ENCODE measurements around the gene GNB1L.

The GNB1L gene

DNA sequence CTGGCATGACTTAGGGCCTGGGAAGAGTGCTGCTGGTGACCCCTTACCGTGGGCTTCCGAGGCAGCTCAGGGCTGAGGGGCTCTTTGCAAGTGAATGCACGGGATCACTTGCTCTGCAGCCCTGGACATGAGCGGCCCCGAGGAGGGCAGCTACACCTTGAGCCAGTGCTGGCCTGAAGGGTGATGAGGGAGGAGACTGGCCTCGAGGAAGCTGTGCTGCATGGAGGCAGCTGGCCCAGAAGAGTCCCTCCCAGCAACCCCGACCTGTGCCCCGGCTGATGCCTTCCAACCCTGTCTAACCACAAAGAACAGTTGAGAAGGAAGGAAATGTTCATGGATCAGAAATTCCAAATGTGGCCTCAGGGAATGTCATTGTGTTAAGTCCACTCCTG lies 48.9 kb downstream of the GNB1L start:
- H3K4me2 ChIP-seq (ENCODE audit: low read length) = no peak overlapping the region
- no peak overlapping the region for H3K9ac ChIP-seq (ENCODE audit: low read depth, low read length)
- no peaks in the 10 kb centered on the region for H3K9me3 ChIP-seq (replicated peaks; ENCODE audit: low read length)
- H3K27me3 ChIP-seq (ENCODE audit: control insufficient read depth, insufficient read depth, low read length) = no peaks in the 10 kb centered on the region
- H3K36me3 ChIP-seq (ENCODE audit: insufficient read depth, low read length) = peaks cover 3% of the 10 kb centered on the region
- H3K4me3 ChIP-seq (ENCODE audit: low read length) = no peak overlapping the region
- H3K4me1 ChIP-seq (ENCODE audit: control insufficient read depth, insufficient read depth, low read length) = peaks cover 12% of the 10 kb centered on the region

DNA sequence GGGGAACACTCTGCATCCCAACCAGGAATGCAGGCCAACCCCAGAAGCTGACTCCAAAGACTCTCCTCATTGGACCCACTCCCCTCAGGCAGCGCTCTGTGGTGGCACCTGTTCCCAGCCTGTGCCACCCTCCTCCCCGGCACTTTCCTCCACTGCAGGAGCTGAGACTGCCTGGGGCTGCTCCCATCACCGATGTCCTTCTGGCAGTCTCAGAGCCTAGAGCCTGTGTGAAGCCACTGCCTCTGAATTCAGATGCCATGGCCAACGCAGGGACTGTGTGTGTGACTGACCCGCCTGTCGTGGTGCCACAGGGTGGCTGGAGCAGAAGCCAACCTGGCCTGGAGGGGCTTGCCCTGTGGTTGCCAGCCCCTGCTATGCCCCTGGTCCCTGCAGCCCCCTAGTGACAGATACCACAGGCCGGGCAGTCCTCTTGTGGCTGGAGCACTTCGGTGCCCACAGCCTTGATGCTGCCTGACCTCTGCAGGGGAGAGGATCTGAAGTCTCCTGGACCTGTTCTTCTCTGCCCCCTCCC lies 50.9 kb downstream of the GNB1L start:
- H3K36me3 ChIP-seq (ENCODE audit: insufficient read depth, low read length) = peaks cover 3% of the 10 kb centered on the region
- no peak overlapping the region for H3K4me2 ChIP-seq (ENCODE audit: low read length)
- H3K4me1 ChIP-seq (ENCODE audit: control insufficient read depth, insufficient read depth, low read length) = peaks cover 25% of the 10 kb centered on the region
- no peak overlapping the region for H3K9ac ChIP-seq (ENCODE audit: low read depth, low read length)
- no peaks in the 10 kb centered on the region for H3K9me3 ChIP-seq (replicated peaks; ENCODE audit: low read length)
- H3K4me3 ChIP-seq (ENCODE audit: low read length) = no peak overlapping the region
- H3K27me3 ChIP-seq (ENCODE audit: control insufficient read depth, insufficient read depth, low read length) = no peaks in the 10 kb centered on the region

DNA sequence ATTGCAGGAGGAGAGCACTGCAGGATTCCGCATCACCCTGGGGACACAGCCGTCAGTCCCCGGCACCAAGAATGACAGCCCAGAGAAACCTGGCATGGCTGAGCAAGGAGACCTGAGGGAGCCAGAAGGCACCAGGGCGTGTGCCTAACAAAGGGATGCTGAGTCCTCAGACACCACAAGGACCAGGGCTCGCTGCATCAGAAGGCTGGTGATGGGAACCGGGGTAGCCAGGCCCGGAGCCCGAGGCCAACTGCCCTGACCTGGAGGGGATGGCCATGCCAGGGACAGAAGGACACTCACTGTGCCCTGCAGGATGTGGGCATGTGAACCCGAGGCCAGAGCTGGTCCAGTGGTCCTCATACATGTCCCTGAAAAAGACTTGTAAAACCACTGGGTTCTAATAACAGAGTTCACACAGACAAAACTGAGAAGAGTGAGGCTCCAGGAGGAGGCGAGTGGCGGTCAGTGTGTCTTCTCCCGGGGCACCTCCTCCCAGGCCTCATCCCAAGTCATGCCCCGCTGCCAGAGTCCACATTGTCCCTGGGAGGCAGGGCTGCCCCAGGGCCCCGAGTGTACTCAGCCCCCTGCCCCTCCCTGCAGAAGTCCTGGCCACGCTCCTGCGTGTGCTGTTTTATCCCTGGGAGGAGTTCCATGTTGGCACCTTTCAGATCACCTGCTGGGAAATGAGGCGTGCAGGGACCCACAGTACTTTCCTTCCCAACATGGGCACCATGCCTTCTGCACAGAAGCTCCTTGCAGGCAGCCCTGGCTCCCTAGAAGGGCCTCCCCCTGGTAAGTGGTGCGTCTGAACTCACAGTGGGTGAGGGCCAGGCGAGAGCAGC lies 51.6 kb downstream of the GNB1L start:
- H3K9ac ChIP-seq (ENCODE audit: low read depth, low read length) = no peak overlapping the region
- H3K9me3 ChIP-seq (replicated peaks; ENCODE audit: low read length) = no peaks in the 10 kb centered on the region
- peaks cover 29% of the 10 kb centered on the region for H3K4me1 ChIP-seq (ENCODE audit: control insufficient read depth, insufficient read depth, low read length)
- H3K4me2 ChIP-seq (ENCODE audit: low read length) = no peak overlapping the region
- H3K27me3 ChIP-seq (ENCODE audit: control insufficient read depth, insufficient read depth, low read length) = no peaks in the 10 kb centered on the region
- H3K36me3 ChIP-seq (ENCODE audit: insufficient read depth, low read length) = peaks cover 3% of the 10 kb centered on the region
- H3K4me3 ChIP-seq (ENCODE audit: low read length) = no peak overlapping the region

DNA sequence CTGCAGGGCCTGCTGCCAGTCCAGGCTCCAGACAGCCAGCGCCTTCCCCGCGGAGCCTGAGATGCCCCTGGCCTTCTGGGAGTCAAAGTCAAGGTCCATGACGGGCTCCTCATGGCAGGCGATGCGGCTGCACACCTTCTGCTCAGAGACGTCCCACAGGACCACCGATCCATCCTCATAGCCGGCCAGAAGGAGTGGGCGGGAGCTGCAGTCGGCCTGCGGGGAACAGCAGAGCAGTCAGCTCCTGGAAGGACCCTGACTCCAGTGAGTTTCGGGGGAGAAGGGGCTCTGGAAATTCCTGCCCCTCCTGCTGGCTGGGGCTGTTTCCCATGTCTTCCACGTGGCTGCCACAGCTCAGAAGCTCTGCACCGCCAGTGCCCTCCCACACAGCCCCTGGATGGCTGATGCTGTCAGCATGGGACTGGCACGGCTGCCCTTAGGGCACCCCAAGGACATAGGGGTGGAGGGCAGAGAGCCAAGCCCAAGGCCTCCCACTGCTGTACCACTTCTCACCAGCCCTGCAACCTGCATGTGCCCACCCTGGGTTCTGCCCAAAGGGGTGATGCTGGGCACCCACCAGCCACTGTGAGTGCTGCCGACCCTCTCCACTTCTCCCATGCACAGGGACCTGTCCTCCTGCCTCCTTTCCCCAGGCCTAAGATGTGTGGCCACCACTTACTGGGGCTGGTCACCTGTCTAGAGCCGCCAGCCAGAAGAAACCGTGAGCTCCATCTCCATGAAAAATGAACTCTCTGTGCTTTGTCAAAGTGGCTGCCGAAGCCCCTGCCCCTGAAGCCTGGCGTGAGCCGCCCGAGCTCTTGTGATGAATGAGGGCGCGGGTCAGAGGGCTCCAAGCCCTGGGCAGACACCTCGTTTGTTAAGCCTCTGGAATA lies 52.4 kb downstream of the GNB1L start:
- H3K36me3 ChIP-seq (ENCODE audit: insufficient read depth, low read length) = peaks cover 3% of the 10 kb centered on the region
- H3K4me3 ChIP-seq (ENCODE audit: low read length) = no peak overlapping the region
- no peaks in the 10 kb centered on the region for H3K27me3 ChIP-seq (ENCODE audit: control insufficient read depth, insufficient read depth, low read length)
- H3K4me1 ChIP-seq (ENCODE audit: control insufficient read depth, insufficient read depth, low read length) = peaks cover 29% of the 10 kb centered on the region
- H3K9ac ChIP-seq (ENCODE audit: low read depth, low read length) = no peak overlapping the region
- no peaks in the 10 kb centered on the region for H3K9me3 ChIP-seq (replicated peaks; ENCODE audit: low read length)
- H3K4me2 ChIP-seq (ENCODE audit: low read length) = no peak overlapping the region

DNA sequence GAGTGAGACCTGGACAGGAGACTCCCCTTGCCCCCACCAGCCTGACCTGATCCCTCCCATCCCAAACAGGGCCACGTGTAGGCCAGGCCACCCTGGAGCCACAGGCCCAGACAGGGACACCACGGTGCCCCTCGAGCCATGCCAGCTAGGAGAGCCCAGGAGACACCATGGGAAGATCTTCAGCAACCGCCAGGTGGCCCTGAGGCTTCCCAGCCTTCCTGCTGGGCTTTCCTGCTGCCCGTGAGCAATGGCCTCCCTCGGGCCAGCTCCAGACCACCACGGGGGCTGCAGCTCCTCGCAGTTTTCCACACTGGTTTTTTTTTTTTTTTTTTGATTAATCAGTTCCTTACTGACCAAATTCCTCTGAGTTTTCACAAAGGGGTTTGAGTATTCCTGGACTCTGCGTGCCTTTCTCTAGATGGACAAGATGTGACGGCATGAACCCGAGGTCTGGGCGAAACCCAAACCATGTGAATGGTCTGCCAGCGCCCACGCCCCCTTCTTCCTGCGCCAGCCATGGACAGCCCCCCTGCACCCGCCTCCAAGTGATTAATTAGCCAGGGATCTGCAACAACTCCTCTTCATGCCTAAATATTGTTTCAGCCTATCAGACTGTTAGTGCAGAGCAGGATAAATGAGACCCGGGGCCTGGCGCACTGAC lies 53.2 kb downstream of the GNB1L start:
- Histone ChIP-seq H3K27me3 (ENCODE audit: control insufficient read depth, insufficient read depth, low read length) (no peaks in the 10 kb centered on the region), H3K4me2 (ENCODE audit: low read length) (no peak overlapping the region), H3K9me3 (replicated peaks; ENCODE audit: low read length) (no peaks in the 10 kb centered on the region), H3K36me3 (ENCODE audit: insufficient read depth, low read length) (peaks cover 3% of the 10 kb centered on the region), H3K9ac (ENCODE audit: low read depth, low read length) (no peak overlapping the region), H3K4me3 (ENCODE audit: low read length) (no peak overlapping the region), H3K4me1 (ENCODE audit: control insufficient read depth, insufficient read depth, low read length) (peaks cover 25% of the 10 kb centered on the region)

DNA sequence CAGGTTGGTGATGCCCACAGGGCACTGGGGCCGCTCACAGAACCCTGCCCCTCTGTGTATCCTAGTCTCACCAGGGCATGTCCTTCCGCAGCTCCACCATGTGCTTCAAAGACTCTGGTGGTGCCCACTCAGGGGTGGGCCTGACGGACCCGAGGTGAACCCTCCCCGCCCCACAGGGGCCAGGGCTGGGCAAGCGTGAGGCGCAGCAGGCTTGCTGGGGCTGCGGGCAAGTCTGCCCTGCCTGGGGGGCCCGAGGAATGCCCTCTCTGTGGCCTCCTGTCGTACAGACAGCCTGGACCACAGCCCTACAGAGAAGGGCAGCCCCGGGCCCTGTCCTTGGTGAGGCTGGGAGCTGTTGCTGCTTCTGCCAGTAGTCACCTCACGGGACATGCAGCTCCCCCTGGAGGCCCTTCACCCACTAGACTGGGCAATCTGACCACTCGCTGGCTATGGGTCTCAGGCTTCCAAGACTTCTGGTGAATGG lies 53.9 kb downstream of the GNB1L start:
- no peaks in the 10 kb centered on the region for H3K9me3 ChIP-seq (replicated peaks; ENCODE audit: low read length)
- no peak overlapping the region for H3K4me3 ChIP-seq (ENCODE audit: low read length)
- no peaks in the 10 kb centered on the region for H3K27me3 ChIP-seq (ENCODE audit: control insufficient read depth, insufficient read depth, low read length)
- no peak overlapping the region for H3K9ac ChIP-seq (ENCODE audit: low read depth, low read length)
- H3K4me1 ChIP-seq (ENCODE audit: control insufficient read depth, insufficient read depth, low read length) = peaks cover 21% of the 10 kb centered on the region
- H3K4me2 ChIP-seq (ENCODE audit: low read length) = no peak overlapping the region
- H3K36me3 ChIP-seq (ENCODE audit: insufficient read depth, low read length) = peaks cover 3% of the 10 kb centered on the region

DNA sequence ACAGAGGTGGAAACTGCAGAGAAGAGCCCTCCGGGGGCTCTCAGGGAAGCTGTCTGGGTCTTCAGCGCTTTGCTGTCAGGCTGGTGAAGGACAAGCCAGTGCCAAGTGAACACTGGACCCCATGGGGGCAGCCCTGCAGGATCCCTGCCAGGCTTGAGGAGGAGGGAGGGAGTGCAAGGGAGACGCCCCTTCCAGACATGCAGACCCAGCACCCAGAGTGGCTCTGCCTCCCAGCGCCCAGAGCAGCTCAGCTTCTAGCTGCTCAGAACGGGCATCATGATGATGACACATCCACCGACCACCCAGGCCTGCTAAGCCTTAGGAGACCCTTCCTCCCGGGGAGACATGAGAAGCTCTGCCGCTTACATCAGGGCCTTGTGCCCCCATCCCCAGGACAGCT lies 54.4 kb downstream of the GNB1L start:
- Histone ChIP-seq H3K9me3 (replicated peaks; ENCODE audit: low read length) (no peaks in the 10 kb centered on the region), H3K4me2 (ENCODE audit: low read length) (no peak overlapping the region), H3K4me3 (ENCODE audit: low read length) (no peak overlapping the region), H3K36me3 (ENCODE audit: insufficient read depth, low read length) (peaks cover 3% of the 10 kb centered on the region), H3K27me3 (ENCODE audit: control insufficient read depth, insufficient read depth, low read length) (no peaks in the 10 kb centered on the region), H3K9ac (ENCODE audit: low read depth, low read length) (no peak overlapping the region), H3K4me1 (ENCODE audit: control insufficient read depth, insufficient read depth, low read length) (peaks cover 26% of the 10 kb centered on the region)

DNA sequence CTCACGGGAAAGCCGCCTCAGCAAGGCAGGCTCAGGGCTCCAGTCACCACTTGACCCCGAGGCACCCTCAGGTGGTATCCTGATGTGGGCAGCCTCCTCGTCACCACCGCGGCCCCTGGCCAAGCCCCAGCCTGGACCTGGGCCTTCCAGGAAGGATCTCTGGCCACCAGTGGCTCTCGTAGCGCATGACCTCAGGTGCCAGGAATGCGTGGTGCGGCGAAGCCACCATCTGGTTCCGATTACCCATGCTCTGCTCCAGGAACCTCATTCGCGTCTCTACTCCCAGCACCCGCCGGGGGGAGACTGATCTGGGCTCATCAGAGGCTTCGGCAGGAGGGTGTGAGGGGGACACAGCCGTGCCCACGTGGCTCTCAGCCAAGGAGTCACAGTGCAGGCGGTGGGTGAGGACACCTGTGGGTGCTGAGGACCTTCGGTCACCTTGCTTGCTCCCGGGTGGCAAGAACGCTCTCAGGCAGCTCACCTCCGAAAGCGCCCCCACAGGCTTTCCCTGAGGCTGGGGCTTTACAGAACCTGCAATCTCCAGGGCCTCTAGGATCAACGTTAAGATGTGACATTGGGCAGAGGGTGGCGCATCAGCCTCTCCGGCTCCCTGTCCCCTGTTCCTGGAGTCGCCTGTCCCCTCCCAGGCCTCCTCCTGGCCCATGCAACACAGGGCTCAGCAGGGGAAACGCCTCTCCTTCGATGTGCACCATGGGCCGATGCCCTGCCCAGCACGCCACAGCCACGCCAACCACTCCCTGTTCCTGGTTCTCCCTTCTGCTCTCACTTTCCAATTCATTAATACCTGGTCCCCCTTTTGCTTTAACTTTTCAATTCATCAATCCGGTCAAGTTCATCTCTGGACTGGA lies 55.1 kb downstream of the GNB1L start:
- Histone ChIP-seq H3K4me3 (ENCODE audit: low read length) (no peak overlapping the region), H3K4me1 (ENCODE audit: control insufficient read depth, insufficient read depth, low read length) (peaks cover 30% of the 10 kb centered on the region), H3K4me2 (ENCODE audit: low read length) (peak overlapping the region; percentile 5), H3K27me3 (ENCODE audit: control insufficient read depth, insufficient read depth, low read length) (no peaks in the 10 kb centered on the region), H3K9ac (ENCODE audit: low read depth, low read length) (no peak overlapping the region), H3K36me3 (ENCODE audit: insufficient read depth, low read length) (peaks cover 3% of the 10 kb centered on the region), H3K9me3 (replicated peaks; ENCODE audit: low read length) (no peaks in the 10 kb centered on the region)

DNA sequence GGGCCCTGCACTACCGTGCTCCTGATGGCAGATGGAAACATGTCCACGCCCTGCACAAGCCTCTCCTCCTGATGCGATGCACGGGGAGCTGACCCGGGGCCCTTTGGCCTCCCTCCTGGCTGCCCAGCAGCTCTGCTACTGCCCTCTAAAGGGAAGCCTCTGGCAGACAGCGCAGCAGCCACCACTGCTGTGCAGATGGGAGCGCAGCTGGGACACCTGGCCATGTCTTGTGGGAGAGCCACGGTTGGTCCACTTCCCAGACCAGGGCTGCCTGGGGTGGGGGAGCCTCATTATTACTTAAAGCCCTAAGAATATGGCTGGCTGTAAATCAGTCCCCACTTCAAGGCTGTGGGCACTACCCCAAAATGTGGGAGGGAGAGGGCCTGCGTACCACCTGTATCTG lies 55.8 kb downstream of the GNB1L start:
- peaks cover 30% of the 10 kb centered on the region for H3K4me1 ChIP-seq (ENCODE audit: control insufficient read depth, insufficient read depth, low read length)
- peak overlapping the region; percentile 5 for H3K4me2 ChIP-seq (ENCODE audit: low read length)
- H3K9ac ChIP-seq (ENCODE audit: low read depth, low read length) = no peak overlapping the region
- H3K9me3 ChIP-seq (replicated peaks; ENCODE audit: low read length) = no peaks in the 10 kb centered on the region
- no peak overlapping the region for H3K4me3 ChIP-seq (ENCODE audit: low read length)
- peaks cover 2% of the 10 kb centered on the region for H3K36me3 ChIP-seq (ENCODE audit: insufficient read depth, low read length)
- H3K27me3 ChIP-seq (ENCODE audit: control insufficient read depth, insufficient read depth, low read length) = no peaks in the 10 kb centered on the region

DNA sequence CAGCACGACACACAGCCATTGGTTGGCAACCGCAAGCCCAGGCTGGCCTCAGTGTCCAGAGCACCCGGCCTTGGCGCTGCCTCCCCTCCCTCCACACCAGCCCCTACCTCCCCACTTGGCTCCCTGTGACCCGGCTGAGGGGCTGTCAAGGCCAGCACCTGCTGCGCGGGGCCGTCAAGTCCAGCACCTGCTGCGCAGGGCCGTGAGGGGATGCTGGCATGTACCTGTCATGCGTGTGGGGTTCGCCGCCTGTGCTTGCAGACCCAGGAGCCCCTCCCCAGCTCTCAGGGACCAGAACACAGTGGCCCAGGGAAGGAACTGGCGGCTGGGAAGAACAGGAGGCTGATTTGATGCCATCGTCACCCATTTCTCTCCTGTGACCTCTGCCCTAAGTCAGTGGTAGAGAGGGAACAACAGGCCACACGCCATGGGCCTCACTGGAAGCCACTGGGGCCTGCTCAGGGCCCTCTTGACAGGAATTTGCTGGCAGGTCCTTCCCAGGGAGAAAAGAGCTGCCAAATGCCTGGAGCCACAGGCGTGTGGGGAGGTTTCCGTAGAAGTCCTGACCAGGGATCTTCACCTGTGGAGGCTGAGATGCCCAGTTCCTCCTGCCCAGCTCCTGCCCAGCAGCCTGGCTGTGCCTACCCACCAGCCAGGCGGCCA lies 56.5 kb downstream of the GNB1L start:
- no peak overlapping the region for H3K4me3 ChIP-seq (ENCODE audit: low read length)
- no peak overlapping the region for H3K4me2 ChIP-seq (ENCODE audit: low read length)
- H3K36me3 ChIP-seq (ENCODE audit: insufficient read depth, low read length) = no peaks in the 10 kb centered on the region
- H3K27me3 ChIP-seq (ENCODE audit: control insufficient read depth, insufficient read depth, low read length) = no peaks in the 10 kb centered on the region
- no peak overlapping the region for H3K9ac ChIP-seq (ENCODE audit: low read depth, low read length)
- H3K4me1 ChIP-seq (ENCODE audit: control insufficient read depth, insufficient read depth, low read length) = peaks cover 30% of the 10 kb centered on the region
- no peaks in the 10 kb centered on the region for H3K9me3 ChIP-seq (replicated peaks; ENCODE audit: low read length)
